HG02943 (cell line): Measurements from ENCODE around the gene LYRM9.
"Not testable (repeated sequence)": the region's sequence is repeated elsewhere in the genome, so short reads cannot be mapped to it uniquely, and the experiment has no call there.

Experiments used
- ATAC-seq: cut with Tn5 transposase; IDR thresholded peaks from one replicate; pipeline ENCODE4 v1.9.1; 2021; ENCODE audit warnings: mild to moderate bottlenecking, low read depth, moderate library complexity; ENCODE audit not compliant: unreplicated experiment

Gene LYRM9

DNA sequence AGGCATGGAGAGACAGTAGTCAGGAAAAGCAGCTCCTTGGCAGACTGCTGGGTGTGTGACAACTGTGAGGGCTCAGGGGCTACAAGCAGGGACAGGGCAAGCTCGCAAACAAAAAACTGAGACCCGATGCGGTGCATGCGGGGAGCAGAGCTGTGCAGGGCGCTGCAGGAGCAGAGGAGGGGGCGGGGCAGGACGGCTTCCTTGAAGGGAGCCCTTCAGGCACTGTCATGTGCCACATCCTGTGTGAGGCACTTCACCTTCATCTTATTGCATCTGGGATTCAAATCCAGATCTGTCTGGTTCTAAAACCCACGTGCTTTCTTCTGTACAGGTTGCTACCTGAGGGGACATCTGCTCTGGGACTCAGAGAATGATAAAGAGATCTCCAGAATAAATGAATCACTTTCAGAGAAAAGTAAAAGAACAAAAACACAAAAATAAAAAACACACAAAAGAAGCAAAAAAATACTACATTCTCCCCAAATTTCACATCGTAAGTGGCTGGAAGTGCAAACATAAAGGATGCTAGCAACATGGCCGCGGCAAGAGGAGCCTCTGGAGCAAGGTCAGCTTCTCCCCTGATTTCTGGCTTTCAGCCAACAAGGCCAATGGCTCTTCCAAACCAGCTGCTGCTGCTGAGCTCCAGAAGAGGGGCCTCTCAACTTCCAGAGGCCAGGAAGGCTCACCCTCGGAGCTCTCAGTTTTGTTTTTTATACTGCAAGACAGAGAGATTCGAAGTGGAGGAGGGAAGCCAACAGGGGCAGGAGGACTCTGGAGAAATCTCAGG is 14.2 kb downstream of the LYRM9 start:
- ATAC-seq, result no peak

DNA sequence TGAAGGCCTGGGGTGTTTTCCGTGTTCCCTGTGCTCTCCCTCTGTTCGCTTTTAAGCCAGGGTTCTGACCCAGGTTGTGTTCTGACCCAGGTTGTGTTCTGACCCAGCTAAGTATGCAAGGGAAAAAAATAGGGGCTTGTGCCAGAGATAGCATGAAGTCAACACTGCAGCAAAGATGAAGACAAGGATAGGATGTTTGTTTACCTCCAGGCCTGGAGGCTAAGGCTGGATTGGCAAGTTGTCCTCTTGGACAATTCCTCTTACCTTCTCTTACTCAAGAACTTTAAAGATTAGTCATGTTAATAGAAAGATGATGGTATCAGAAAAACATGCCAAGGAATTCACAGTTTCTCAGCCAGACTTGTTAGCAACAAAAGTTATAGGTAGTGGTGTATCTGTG is 19.4 kb downstream of the LYRM9 start:
- no peak for ATAC-seq

DNA sequence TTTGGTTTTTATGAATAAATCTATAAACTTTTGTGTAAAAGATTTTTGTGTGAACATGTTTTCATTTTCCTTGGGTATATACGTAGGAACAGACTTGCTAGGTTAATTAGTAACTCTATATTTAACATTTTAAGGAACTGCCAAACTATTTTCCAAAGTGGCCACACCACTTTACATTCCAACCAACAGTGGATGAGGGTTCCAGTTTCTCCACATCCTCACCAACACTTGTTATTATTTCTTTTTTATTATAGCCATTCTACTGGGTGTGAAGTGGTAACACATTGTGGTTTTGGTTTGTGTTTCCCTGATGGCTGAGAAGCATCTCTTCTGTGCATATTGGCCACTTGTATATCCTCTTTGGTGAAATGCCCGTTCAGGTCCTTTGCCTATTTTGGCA is 20.0 kb downstream of the LYRM9 start:
- ATAC-seq, result no peak

DNA sequence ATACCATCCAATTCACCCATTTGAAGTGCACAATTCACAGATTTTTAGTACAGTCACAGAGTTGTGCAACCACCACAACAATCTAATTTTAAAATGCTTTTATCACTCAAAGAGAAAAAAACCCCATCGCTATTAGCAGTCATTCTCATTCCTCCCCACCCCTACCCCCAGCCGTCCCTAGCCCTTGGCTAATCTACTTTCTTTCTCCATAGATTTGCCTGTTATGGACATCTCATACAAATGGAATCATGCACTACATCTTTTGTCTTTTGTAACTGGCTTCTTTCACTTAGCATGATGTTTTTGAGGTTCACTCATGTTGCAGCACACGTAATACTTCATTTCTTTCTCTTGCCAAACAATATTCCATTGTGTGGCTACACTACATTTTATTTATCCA is 20.4 kb downstream of the LYRM9 start:
- no peak for ATAC-seq

DNA sequence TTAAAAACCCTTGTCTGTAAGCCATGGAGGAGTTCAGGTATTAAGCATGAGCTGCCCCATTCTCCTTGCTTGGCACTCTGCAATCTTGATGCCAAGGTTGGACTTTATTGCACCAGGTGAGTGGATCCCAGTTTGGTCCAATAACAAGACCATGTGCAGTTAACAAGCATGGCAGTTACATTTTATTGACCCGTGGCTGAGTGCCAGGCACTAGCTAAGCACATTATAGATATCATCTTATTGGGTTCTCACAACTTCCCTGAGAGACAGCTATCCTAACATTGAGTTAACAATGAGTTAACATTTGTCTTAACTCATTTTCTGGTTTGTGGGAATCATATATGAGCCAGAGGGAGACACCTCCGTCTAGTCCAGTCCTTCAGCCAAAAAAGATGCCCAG is 21.8 kb downstream of the LYRM9 start:
- ATAC-seq, result no peak

DNA sequence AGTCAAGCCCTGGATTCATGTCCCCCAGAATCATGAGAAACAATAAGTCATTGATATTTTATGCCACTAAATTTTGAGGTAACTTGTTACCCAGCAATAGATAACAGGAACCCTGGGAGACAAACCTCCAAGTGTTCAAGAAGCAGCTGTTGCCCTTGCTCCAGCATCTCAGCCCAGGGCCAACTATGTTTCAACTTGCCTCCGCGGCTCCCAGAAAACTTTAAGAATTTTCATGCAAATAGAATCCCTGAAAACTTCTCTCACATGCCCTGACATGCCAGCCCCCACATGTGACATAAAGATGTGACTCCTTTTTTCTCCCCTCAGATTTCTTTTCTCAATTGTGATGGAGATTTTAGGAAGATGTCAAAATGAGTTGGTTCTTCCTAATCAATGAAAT is 22.8 kb downstream of the LYRM9 start:
- ATAC-seq, result no peak

DNA sequence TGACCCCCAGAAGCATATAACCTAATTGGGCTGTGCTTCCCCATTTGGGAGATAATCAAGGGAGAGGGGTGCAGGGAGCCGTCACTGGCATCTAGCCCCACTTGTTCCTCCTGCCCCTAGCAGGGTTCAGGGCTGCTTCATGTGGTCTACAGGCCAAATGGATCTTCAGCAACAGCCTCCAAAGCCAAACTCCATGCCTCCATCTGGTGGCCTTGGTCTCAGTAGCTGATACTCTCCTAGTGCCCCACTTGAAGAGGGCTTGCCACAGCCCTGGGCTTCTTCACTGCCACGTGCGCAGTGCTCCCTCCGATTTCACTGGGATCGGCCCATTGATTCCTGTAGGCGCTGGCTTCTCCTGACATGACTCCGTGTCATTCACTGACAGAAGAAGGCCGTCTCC is 24.6 kb downstream of the LYRM9 start:
- no peak for ATAC-seq

DNA sequence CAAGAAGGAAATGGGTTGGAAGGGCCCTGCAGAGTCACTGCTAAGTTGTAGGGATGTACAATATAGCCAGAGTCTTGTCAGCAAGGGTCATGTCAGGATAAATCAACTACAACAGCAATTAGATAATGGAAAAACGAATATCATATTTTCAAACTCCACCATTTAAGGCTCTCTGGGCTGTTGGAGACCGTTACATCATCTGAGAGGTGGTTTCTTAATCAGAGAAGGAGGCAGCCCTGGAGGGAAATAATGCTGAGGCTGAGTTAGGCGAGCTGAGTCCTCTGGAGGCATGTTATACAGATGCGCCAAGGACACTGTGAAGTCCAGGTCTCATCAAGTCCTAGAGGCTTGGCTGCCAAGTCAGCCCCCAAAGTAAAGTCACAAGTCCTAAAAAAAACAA is 30.3 kb downstream of the LYRM9 start:
- no peak for ATAC-seq

DNA sequence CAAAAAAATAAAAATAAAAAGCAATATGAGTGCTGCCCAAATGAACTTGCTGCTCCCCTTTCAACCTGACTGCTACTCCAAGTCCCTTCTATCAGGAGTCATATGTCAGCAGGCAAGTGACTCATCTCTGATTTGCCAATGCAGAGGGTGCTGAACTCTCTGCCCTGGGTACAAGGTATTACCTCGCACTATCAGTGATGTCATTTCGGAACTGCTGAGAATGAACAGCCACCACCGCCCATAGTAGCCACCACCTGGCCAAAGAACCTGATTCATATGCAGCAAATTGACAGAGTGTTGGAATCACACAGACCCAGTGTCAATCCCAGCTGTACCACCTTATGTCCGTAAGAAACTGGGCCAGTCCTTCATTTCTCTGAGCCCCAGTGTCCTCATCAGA is 31.2 kb downstream of the LYRM9 start:
- ATAC-seq, result no peak

DNA sequence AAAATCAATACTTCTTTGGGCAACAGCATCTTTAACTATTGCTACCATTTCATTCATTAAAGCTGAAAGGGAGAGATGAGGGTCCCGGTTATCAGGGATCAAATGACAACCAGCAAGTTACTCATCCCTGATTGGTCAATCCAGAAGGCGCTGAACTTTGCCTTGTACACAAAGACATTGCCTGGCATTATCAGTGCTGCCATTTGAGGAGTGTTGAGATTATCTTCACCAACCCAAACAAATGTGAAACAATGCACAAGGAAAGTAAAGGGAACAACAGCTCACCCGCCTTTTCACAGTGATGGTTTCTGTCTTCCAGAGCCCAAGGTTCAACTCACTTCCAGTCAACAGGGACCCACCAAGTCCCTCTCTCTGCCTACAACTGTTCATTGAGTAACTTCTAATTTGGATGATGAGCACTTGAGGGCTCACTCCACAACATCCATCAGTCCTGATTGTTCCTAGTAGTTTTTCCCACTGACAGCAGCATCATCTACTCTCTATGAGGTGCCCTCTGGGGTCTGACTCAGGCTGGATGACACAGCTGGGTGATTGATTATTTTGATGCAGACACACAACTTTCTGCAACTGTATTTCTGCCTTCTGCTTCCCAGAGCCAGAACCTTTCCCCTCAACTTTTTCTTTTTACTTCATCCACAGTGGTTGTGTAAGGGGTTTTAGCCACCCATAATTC is 32.0 kb downstream of the LYRM9 start:
- ATAC-seq, result no peak

DNA sequence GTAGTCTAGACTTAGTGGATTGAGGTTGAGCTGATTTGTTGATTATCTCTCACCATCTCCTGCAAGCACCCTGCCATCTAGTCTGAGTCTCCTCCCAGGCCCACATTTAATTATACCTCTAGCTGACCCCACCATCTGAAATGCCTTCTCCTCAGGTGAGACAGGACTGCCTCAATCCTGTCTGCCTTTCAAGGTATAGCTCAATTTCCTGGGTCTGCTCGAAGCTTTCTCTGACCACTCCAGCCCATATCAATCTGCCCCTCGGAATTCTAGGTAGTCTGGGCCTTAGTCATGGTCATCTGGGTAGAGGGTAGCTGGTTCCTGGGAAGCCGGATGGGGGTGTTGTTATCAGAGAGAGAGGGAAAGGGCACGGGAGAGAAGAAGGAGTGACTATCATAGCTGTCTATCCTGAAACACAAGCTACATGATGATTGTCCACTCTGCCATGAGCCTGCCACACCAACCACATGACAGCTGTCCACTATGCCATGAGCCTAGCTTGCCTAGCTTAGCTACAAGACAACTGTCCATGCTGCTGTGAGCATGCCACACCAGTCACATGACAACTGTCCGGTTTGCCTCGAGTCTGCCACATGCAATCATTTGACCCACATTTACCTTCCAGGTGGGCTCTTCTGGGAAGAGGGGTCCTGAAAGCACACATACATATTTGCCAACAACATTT is 34.4 kb downstream of the LYRM9 start:
- no peak for ATAC-seq

DNA sequence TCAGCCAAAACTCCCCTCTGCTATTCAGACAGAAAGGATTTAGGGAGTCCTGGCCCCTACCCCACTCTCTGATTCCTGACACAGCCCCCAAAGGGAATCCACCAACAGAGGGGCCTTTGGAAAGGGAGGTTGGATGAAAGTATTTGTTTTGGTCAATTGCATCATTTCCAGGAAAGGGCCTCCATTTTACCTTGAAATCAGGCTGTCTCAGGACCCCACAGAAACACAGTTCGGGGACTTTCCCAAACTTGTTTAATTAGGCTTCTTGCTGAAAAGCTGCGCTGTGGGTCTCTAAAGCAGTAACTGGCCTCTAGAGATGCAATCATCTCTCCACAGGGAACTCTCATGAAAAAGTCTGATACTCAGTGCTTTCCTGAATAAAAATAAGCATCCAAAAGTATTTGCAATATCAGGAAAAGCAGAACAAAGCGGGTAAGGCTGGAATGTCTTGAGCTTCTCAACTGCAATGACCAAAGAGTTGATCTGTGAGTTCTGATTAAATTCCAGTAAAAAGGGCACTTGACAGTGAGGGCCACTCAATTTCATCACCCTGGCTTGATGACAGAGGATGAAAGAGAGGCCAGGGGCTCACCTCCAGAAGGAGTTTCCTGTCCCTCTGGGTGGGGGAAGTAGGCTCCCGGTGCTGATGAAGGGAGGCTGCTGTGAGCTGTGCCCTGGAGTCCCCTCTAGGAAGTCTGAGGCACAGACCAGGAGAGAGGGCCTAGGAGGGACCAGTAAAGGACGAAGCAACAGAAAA is 36.3 kb downstream of the LYRM9 start:
- ATAC-seq, result no peak

DNA sequence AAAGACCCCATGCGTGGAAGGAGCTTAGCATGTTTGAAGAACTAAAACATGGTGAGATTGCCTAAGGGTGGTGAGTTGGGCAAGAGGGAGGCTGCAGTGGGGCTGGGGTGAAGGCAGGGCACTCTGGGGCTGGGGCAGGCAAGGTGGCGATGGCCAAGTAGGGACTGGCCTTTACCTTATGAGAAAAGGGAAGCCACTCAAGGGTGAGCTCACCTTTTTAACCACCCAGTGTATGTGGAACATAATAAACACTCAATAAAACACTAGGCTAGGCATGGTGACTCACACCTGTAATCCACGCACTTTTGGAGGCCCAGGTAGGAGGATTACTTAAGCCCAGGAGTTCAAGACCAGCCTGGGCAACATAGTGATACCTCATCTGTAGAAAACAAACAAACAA is 37.7 kb downstream of the LYRM9 start:
- ATAC-seq, result no peak

DNA sequence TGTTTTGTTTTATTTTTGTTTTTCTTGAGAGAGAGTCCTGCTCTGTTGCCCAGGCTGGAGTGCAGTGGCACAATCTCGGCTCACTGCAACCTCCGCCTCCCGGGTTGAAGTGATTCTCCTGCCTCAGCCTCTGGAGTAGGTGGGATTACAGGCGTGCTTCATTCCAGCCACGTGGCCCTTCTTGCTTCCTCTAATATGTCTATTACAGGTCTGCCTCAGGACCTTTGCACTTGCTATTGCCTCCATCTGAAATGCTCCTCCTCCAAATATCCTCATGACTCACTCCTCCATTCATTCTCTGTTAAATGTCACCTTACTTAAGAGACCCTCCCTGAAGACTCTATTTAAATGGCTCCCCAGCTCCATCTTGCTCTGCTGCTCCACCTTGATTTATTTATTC is 39.0 kb downstream of the LYRM9 start:
- ATAC-seq, result no peak

DNA sequence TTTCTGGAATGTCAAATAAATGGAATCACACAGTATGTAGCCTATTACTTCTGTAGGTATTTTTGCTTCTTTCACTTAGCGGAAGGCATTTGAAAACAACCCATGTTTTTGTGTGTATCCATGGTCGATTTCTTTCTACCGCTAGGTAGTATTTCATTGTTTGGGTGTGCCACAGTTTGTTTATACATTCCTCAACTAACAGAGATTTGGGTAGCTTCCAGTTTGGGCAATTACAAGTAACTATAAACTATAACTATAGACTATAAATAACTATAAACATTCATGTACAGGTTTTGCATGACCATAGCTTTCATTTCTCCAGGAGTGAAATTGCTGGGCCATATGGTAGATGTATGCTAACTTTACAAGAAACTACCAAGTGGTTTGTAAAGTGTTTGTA is 40.1 kb downstream of the LYRM9 start:
- no peak for ATAC-seq

DNA sequence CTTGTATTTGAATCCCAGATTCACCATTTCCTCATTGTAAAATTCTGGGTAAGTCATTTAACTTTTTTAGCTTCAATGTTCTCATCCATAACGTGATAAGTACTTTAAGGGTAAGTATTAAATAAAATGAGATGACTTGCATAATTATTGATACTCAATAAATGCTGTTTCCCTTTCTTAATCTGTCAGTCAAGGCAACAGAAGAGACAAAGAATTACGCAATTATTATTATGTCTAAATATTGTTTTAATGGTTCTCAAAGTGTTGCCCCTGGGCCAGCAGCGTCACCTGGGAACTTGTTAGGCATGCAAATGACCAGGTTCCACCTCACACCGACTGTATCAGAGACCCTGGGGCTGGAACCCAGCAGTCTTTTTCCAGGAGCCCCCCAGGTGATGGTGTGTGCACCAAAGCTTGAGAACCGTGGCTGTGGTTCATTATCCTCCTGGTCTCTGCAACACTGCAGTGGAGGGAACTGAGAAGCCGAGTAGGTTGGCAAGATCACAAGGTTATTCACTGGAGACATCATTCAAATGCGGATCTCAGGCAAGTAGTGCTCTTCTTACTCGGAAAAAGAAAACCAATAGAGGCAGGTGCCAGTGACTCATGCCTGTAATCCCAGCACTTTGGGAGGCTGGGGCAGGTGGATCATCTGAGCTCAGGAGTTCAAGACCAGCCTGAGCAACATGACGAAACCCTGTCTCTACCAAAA is 43.5 kb downstream of the LYRM9 start:
- ATAC-seq, result no peak

DNA sequence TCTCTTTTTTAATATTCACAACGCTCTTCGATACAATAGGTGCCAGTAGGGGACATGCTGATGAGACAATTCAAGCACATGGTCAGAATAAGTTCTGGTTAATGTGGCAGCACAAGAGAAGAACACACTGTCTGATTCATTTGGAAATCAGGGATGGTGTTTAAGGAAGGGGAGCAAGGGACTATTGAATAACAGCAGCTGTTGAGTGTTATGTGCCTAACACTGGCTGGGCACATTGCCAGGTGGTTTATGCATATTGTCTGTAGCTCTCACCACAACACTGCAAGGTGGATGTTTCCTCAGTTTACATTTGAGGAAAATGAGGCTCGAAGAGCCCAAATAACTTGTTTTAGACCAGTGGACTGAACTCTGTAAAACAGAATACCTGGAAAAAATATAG is 44.2 kb downstream of the LYRM9 start:
- ATAC-seq, result no peak

DNA sequence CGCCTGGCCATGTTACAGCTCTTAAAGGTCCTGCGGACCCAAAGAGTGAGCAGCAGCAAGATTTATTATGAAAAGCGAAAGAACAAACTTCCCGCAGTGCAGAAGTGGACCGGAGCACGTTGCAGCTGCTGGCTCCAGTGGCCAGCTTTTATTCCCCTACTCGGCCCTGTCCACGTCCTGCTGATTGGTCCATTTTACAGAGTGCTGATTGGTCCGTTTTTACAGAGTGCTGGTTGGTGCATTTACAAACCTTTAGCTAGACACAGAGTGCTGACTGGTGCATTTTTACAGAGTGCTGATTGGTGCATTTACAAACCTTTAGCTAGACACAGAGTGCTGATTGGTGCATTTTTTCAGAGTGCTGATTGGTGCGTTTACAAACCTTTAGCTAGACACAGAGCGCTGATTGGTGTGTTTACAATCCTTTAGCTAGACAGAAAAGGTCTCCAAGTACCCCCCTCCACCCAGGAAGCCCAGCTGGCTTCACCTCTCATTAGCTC is 46.3 kb downstream of the LYRM9 start:
- not testable (repeated sequence) for ATAC-seq

DNA sequence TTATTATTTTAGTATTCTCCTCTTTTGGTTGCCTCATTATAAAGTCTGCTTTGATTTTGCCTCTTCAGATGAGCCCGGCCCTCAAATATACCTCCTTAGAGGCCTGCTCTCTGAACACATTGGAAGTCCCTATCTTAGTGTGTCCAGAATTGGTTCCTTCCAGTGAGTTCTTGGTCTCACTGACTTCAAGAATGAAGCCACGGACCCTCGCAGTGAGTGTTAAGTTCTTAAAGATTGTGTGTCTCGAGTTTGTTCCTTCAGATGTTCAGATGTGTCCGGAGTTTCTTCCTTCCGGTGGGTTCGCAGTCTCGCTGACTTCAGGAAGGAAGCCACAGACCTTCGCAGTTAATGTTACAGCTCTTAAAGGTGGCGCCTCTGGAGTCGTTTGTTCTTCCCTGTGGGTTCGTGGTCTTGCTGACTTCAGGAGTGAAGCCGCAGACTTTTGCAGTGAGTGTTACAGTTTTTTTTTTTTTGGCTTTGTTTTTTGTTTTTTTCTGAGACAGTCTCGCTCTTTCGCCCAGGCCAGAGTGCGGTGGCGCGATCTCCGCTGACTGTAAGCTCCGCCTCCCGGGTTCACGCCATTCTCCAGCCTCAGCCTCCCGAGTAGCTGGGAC is 47.0 kb downstream of the LYRM9 start:
- no peak for ATAC-seq
